CD4-positive, CD25-positive, alpha-beta regulatory T cell (primary cell): ENCODE results near the gene MFRP. TPM values are rescaled to one million over a fixed set of nuclear protein-coding genes. Genes with fewer than 3 reads are reported as not detected.
A peak's percentile ranks its signal among the peaks of the same experiment; 100 is the strongest.

Source experiments
- ATAC-seq, 2 donors: fragments of 150-1000 bp; cut with Tn5 transposase; one replicate each; pipeline ENCODE4 v1.10.0; 2021; ENCODE audit warnings: low read depth in 2 of 2, moderate number of reproducible peaks in 2 of 2, moderate library complexity in 1 of 2
- DNase-seq, 3 donors: peaks; one replicate each; pipeline versions ENCODE4 v3.0.0 to v3.0.0-alpha.2; 2012 to 2022; ENCODE audit warnings: mixed read lengths in 1 of 3
- H3K27ac ChIP-seq: one replicate; pipeline ENCODE4 v1.7.0; 2013; ENCODE audit warnings: mild to moderate bottlenecking, low read length; ENCODE audit not compliant: insufficient read depth, poor library complexity, severe bottlenecking
- H3K27me3 ChIP-seq: one replicate; pipeline ENCODE4 v1.7.0; 2013; ENCODE audit warnings: low read length; ENCODE audit not compliant: control insufficient read depth, insufficient read depth
- H3K36me3 ChIP-seq: one replicate; pipeline ENCODE4 v1.7.0; 2013; ENCODE audit warnings: mild to moderate bottlenecking, low read length, moderate library complexity; ENCODE audit not compliant: control insufficient read depth, insufficient read depth
- H3K4me1 ChIP-seq: 2 replicates; pipeline ENCODE4 v1.7.0; 2013; ENCODE audit warnings: mild to moderate bottlenecking, low read length; ENCODE audit not compliant: insufficient read depth, control insufficient read depth, poor library complexity, severe bottlenecking
- H3K4me3 ChIP-seq: one replicate; pipeline ENCODE4 v1.7.0; 2013; ENCODE audit warnings: low read depth, mild to moderate bottlenecking, low read length, moderate library complexity
- H3K9me3 ChIP-seq, 2 experiments: 1 replicate in 1 of 2; 2 replicates in 1 of 2; pipeline ENCODE4 v1.7.0; 2013; ENCODE audit warnings: low read length in 2 of 2, mild to moderate bottlenecking in 1 of 2, moderate library complexity in 1 of 2; ENCODE audit not compliant: control insufficient read depth in 2 of 2
- H3K27ac Mint-ChIP-seq, 3 donors: one replicate each; pipeline ENCODE4 v1.8.0; 2020 to 2022; ENCODE audit warnings: mild to moderate bottlenecking in 3 of 3, mixed read lengths in 3 of 3, moderate library complexity in 2 of 3
- H3K27me3 Mint-ChIP-seq: one replicate; pipeline ENCODE4 v1.8.0; 2022; ENCODE audit warnings: mild to moderate bottlenecking, mixed read lengths
- H3K36me3 Mint-ChIP-seq: one replicate; pipeline ENCODE4 v1.8.0; 2020; ENCODE audit warnings: mixed read lengths
- H3K4me1 Mint-ChIP-seq, 4 donors: one replicate each; pipeline ENCODE4 v1.8.0; 2020 to 2022; ENCODE audit warnings: mixed read lengths in 4 of 4, mild to moderate bottlenecking in 1 of 4
- H3K4me3 Mint-ChIP-seq, 4 donors: one replicate each; pipeline ENCODE4 v1.8.0; 2020 to 2022; ENCODE audit warnings: mild to moderate bottlenecking in 4 of 4, mixed read lengths in 4 of 4, moderate library complexity in 3 of 4
- H3K9me3 Mint-ChIP-seq, 7 donors: one replicate each; pipeline ENCODE4 v1.8.0; 2020 to 2022; ENCODE audit warnings: mixed read lengths in 7 of 7, mild to moderate bottlenecking in 3 of 7, moderate library complexity in 2 of 7
- polyA plus RNA-seq, 4 donors: library from polyadenylated mRNA; unstranded; fragments of 300-500 nt; fragmentation: Illumina TruSeq; gene quantifications; one replicate each; pipeline ENCODE4 v1.2.3, GENCODE V29; 2021
- total RNA-seq: library from RNA; stranded (reverse); gene quantifications from one replicate; pipeline ENCODE4 v1.2.3, GENCODE V29; 2022

MFRP gene
- total and polyA plus RNA-seq, 5 donors from 2014 or later = not detected

DNA sequence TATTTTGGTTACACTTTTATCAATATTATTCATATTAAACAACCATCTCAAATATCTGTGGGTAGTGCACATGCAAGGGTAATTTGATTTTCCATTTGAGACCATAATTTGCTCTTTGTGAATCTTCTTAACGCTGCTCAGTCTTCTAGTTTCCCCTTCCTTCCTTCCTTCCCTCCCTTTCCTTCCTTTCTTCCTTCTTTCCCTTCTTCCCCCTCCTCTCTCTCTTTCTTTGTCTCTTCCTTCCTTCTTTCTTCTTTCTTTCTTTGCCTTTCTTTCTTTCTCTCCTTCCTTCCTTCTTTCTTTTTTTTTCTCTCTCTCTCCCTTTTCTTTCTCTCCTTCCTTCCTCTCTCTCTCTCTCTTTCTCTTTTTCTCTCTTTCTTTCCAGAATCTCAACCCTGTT, 16.3 kb downstream of the MFRP start:
- Mint-ChIP-seq H3K36me3 (no peaks in the 10 kb centered on the region), H3K27me3 (peaks cover 35% of the 10 kb centered on the region), H3K9me3 (no peaks in the 10 kb centered on the region), H3K4me1 (peaks cover 4 to 21% (median 11%) of the 10 kb centered on the region in 4 donors), H3K4me3 (peak overlapping the region in 2 of 4 donors; percentile 2 to 73), H3K27ac (no peak overlapping the region)
- Histone ChIP-seq H3K27me3 (peaks cover 4% of the 10 kb centered on the region), H3K9me3 (no peaks in the 10 kb centered on the region), H3K4me3 (no peak overlapping the region), H3K27ac (no peak overlapping the region), H3K36me3 (no peaks in the 10 kb centered on the region), H3K4me1 (peaks cover 13% of the 10 kb centered on the region)
- ATAC-seq (no peak), DNase-seq (no peak)

GRCh38 chr11:119329320-119329719, 17.2 kb downstream of the MFRP start:
- DNase-seq (no peak), ATAC-seq (no peak)
- peaks cover 32% of the 10 kb centered on the region for H3K27me3 Mint-ChIP-seq
- no peaks in the 10 kb centered on the region for H3K9me3 ChIP-seq
- H3K4me1 ChIP-seq = peaks cover 6% of the 10 kb centered on the region
- peaks cover 4% of the 10 kb centered on the region for H3K27me3 ChIP-seq
- H3K9me3 Mint-ChIP-seq = no peaks in the 10 kb centered on the region
- H3K4me1 Mint-ChIP-seq = peaks cover 4 to 14% (median 7%) of the 10 kb centered on the region in 4 donors
- no peak overlapping the region for H3K27ac Mint-ChIP-seq
- H3K36me3 Mint-ChIP-seq = no peaks in the 10 kb centered on the region
- no peak overlapping the region for H3K4me3 ChIP-seq
- no peak overlapping the region for H3K27ac ChIP-seq
- H3K36me3 ChIP-seq = no peaks in the 10 kb centered on the region
- H3K4me3 Mint-ChIP-seq = peak overlapping the region in 1 of 4 donors; percentile 2

GRCh38 chr11:119324189-119324588, 22.3 kb downstream of the MFRP start:
- peaks cover 19% of the 10 kb centered on the region for H3K4me1 ChIP-seq
- Mint-ChIP-seq H3K36me3 (no peaks in the 10 kb centered on the region), H3K27me3 (peaks cover 7% of the 10 kb centered on the region), H3K4me1 (peaks cover 5 to 22% (median 12%) of the 10 kb centered on the region in 4 donors), H3K4me3 (peak overlapping the region in 2 of 4 donors; percentile 60 to 72), H3K9me3 (no peaks in the 10 kb centered on the region), H3K27ac (no peak overlapping the region)
- no peaks in the 10 kb centered on the region for H3K36me3 ChIP-seq
- no peak overlapping the region for H3K27ac ChIP-seq
- H3K4me3 ChIP-seq = no peak overlapping the region
- no peak for ATAC-seq
- no peak for DNase-seq
- no peaks in the 10 kb centered on the region for H3K9me3 ChIP-seq
- H3K27me3 ChIP-seq = no peaks in the 10 kb centered on the region

DNA sequence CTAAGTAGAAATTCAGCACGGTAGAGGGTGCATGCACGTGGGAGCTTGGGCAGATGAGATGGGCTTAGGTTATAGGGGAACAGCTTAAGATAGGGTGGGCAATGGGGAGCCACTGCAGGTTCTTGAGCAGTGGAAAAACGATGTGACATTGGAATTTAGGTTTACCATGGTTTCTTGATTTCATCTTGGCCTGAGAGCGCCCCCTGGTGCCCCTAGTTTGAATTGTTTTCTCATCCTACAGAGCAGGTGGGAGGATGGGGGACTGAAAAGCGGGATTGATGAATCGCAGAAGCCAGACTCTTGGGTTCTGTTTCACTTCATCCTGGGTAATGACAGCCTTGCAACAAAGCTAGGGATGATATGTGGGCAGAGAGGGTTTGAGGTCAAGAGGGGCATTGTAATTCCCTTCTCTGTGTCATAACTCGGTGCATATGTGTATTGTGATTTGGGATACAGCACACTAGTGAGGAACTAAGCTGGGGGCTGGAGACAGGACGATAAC, 22.9 kb downstream of the MFRP start:
- peak in 1 of 2 donors; percentile 44 for ATAC-seq

DNA sequence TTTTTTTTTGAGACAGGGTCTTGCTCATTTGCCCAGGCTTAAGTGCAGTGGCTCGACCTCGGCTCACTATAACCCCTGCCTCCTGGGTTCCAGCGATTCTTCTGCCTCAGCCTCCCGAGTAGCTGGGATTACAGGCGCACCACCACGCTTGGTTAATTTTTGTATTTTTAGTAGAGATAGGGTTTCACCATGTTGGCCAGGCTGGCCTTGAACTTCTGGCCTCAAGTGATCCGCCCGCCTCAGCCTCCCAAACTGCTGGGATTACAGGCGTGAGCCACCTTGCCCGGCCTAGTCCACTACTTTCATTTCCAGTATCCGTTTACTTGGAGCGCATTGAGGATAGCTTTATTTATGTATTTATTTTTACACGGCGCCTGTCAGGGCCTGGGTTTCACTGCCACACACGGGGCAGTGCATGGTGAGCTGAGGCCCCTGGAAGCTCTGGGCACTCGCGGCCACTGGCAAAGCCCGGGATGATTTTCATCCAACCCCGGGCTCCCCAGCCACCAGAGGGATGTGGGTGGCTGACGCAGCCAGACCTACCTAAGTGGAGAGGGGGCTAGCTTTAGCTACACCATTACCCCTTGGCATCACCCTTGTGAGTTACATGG, 23.5 kb downstream of the MFRP start:
- DNase-seq (no peak), ATAC-seq (no peak)
- no peaks in the 10 kb centered on the region for H3K27me3 ChIP-seq
- peaks cover 5 to 30% (median 16%) of the 10 kb centered on the region in 4 donors for H3K4me1 Mint-ChIP-seq
- H3K27ac ChIP-seq = no peak overlapping the region
- H3K36me3 Mint-ChIP-seq = no peaks in the 10 kb centered on the region
- H3K27me3 Mint-ChIP-seq = peaks cover 13% of the 10 kb centered on the region
- no peaks in the 10 kb centered on the region for H3K9me3 ChIP-seq
- peaks cover 31% of the 10 kb centered on the region for H3K4me1 ChIP-seq
- no peak overlapping the region for H3K27ac Mint-ChIP-seq
- no peaks in the 10 kb centered on the region for H3K9me3 Mint-ChIP-seq
- H3K36me3 ChIP-seq = no peaks in the 10 kb centered on the region
- peak overlapping the region in 2 of 4 donors; percentile 53 to 87 for H3K4me3 Mint-ChIP-seq
- no peak overlapping the region for H3K4me3 ChIP-seq

More for the DNA sequence above, 22.9 kb downstream of the MFRP start:
- Mint-ChIP-seq H3K9me3 (no peaks in the 10 kb centered on the region), H3K27ac (peak overlapping the region in 1 of 3 donors; percentile 24), H3K27me3 (peaks cover 10% of the 10 kb centered on the region), H3K4me1 (peaks cover 5 to 27% (median 15%) of the 10 kb centered on the region in 4 donors), H3K4me3 (peak overlapping the region in 3 of 4 donors; percentile 43 to 87 (median 63)), H3K36me3 (no peaks in the 10 kb centered on the region)
- no peak overlapping the region for H3K4me3 ChIP-seq
- no peaks in the 10 kb centered on the region for H3K27me3 ChIP-seq
- no peak overlapping the region for H3K27ac ChIP-seq
- DNase-seq = peak; percentile 65 to 74 (median 71)
- no peaks in the 10 kb centered on the region for H3K36me3 ChIP-seq
- no peaks in the 10 kb centered on the region for H3K9me3 ChIP-seq
- H3K4me1 ChIP-seq = peaks cover 25% of the 10 kb centered on the region

GRCh38 chr11:119322360-119322739, 24.2 kb downstream of the MFRP start:
- no peak overlapping the region for H3K27ac ChIP-seq
- Mint-ChIP-seq H3K9me3 (no peaks in the 10 kb centered on the region), H3K27ac (no peak overlapping the region), H3K27me3 (peaks cover 17% of the 10 kb centered on the region), H3K36me3 (no peaks in the 10 kb centered on the region), H3K4me3 (peak overlapping the region in 3 of 4 donors; percentile 53 to 85 (median 74)), H3K4me1 (peaks cover 5 to 32% (median 16%) of the 10 kb centered on the region in 4 donors)
- H3K27me3 ChIP-seq = no peaks in the 10 kb centered on the region
- peaks cover 34% of the 10 kb centered on the region for H3K4me1 ChIP-seq
- DNase-seq (no peak), ATAC-seq (no peak)
- H3K4me3 ChIP-seq = no peak overlapping the region
- no peaks in the 10 kb centered on the region for H3K9me3 ChIP-seq
- H3K36me3 ChIP-seq = no peaks in the 10 kb centered on the region

- H3K27me3 Mint-ChIP-seq = peaks cover 18% of the 10 kb centered on the region
- no peaks in the 10 kb centered on the region for H3K9me3 Mint-ChIP-seq
- peaks cover 46% of the 10 kb centered on the region for H3K4me1 ChIP-seq
- DNase-seq = peak; percentile 32 to 82 (median 55)
- H3K36me3 ChIP-seq = no peaks in the 10 kb centered on the region
- peaks cover 5 to 35% (median 16%) of the 10 kb centered on the region in 4 donors for H3K4me1 Mint-ChIP-seq
- H3K36me3 Mint-ChIP-seq = no peaks in the 10 kb centered on the region
- no peaks in the 10 kb centered on the region for H3K27me3 ChIP-seq
- peak; percentile 55 to 64 for ATAC-seq
- peak overlapping the region; percentile 72 for H3K4me3 ChIP-seq
- no peaks in the 10 kb centered on the region for H3K9me3 ChIP-seq
- peak overlapping the region; percentile 33 for H3K27ac ChIP-seq
- H3K4me3 Mint-ChIP-seq = peak overlapping the region; percentile 85 to 95 (median 87)
- peak overlapping the region; percentile 10 to 83 (median 69) for H3K27ac Mint-ChIP-seq
These were observed 25.6 kb downstream of the MFRP start for GRCh38 chr11:119320776-119321524.
